ENCODE measurements around the gene CDC42EP4.

The CDC42EP4 gene

GRCh38 chr17:73318427-73318813 is 6.6 kb upstream of the CDC42EP4 start:
- Histone ChIP-seq H3K79me2 (ENCODE audit: insufficient read depth, low read length) (no peaks in the 10 kb centered on the region), H3K36me3 (ENCODE audit: insufficient read depth, low read length) (no peaks in the 10 kb centered on the region), H4K20me1 (ENCODE audit: insufficient read depth, low read length) (no peaks in the 10 kb centered on the region), H3K9me3 (ENCODE audit: insufficient read depth, low read length, severe bottlenecking) (no peaks in the 10 kb centered on the region), H3K9ac (ENCODE audit: low read depth, low read length) (no peak overlapping the region), H3K4me1 (ENCODE audit: insufficient read depth, low read length) (no peaks in the 10 kb centered on the region), H3K4me2 (ENCODE audit: insufficient read depth, low read length) (no peak overlapping the region), H3K27me3 (ENCODE audit: insufficient read depth, low read length, poor library complexity) (peaks cover 14% of the 10 kb centered on the region), H3K4me3 (ENCODE audit: low read depth in 1 of 2, low read length in 2 of 2) (no peak overlapping the region), H2AFZ (ENCODE audit: low read depth, low read length) (no peak overlapping the region), H3K27ac (ENCODE audit: low read length) (no peak overlapping the region)
- ATAC-seq (ENCODE audit: insufficient read depth, low read depth) (no peak), DNase-seq (no peak)
- TF ChIP-seq EZH2 (IDR thresholded peaks at IDR 0.05; ENCODE audit: borderline replicate concordance, low read depth, low read length, severe bottlenecking): no peak
- TF ChIP-seq CTCF (IDR thresholded peaks at IDR 0.05; ENCODE audit: borderline replicate concordance, extremely low read depth, low read length, poor library complexity, severe bottlenecking): no peak

GRCh38 chr17:73317513-73318426 is 6.0 kb upstream of the CDC42EP4 start:
- Histone ChIP-seq H3K27ac (ENCODE audit: low read length) (no peak overlapping the region), H3K4me2 (ENCODE audit: insufficient read depth, low read length) (no peak overlapping the region), H3K4me1 (ENCODE audit: insufficient read depth, low read length) (no peaks in the 10 kb centered on the region), H2AFZ (ENCODE audit: low read depth, low read length) (no peak overlapping the region), H3K36me3 (ENCODE audit: insufficient read depth, low read length) (no peaks in the 10 kb centered on the region), H3K9me3 (ENCODE audit: insufficient read depth, low read length, severe bottlenecking) (no peaks in the 10 kb centered on the region), H4K20me1 (ENCODE audit: insufficient read depth, low read length) (no peaks in the 10 kb centered on the region), H3K4me3 (ENCODE audit: low read depth in 1 of 2, low read length in 2 of 2) (no peak overlapping the region), H3K9ac (ENCODE audit: low read depth, low read length) (no peak overlapping the region), H3K27me3 (ENCODE audit: insufficient read depth, low read length, poor library complexity) (peaks cover 16% of the 10 kb centered on the region), H3K79me2 (ENCODE audit: insufficient read depth, low read length) (no peaks in the 10 kb centered on the region)
- no peak for TF ChIP-seq CTCF (IDR thresholded peaks at IDR 0.05; ENCODE audit: borderline replicate concordance, extremely low read depth, low read length, poor library complexity, severe bottlenecking)
- TF ChIP-seq EZH2 (IDR thresholded peaks at IDR 0.05; ENCODE audit: borderline replicate concordance, low read depth, low read length, severe bottlenecking): no peak
- DNase-seq (no peak), ATAC-seq (ENCODE audit: insufficient read depth, low read depth) (no peak)

- Histone ChIP-seq H3K27ac (ENCODE audit: low read length) (no peak overlapping the region), H3K4me2 (ENCODE audit: insufficient read depth, low read length) (no peak overlapping the region)
- no peak for ATAC-seq (ENCODE audit: insufficient read depth, low read depth)
Observed at GRCh38 chr17:73316919-73317505, 5.2 kb upstream of the CDC42EP4 start.

More at GRCh38 chr17:73316919-73317505, 5.2 kb upstream of the CDC42EP4 start:
- H2AFZ ChIP-seq (ENCODE audit: low read depth, low read length): no peak overlapping the region
- peaks cover 4% of the 10 kb centered on the region for H3K4me1 ChIP-seq (ENCODE audit: insufficient read depth, low read length)
- H4K20me1 ChIP-seq (ENCODE audit: insufficient read depth, low read length): no peaks in the 10 kb centered on the region
- H3K9ac ChIP-seq (ENCODE audit: low read depth, low read length): no peak overlapping the region
- H3K36me3 ChIP-seq (ENCODE audit: insufficient read depth, low read length): no peaks in the 10 kb centered on the region
- no peak for DNase-seq
- H3K79me2 ChIP-seq (ENCODE audit: insufficient read depth, low read length): no peaks in the 10 kb centered on the region
- H3K27me3 ChIP-seq (ENCODE audit: insufficient read depth, low read length, poor library complexity): peaks cover 23% of the 10 kb centered on the region
- H3K4me3 ChIP-seq (ENCODE audit: low read depth in 1 of 2, low read length in 2 of 2): no peak overlapping the region
- no peaks in the 10 kb centered on the region for H3K9me3 ChIP-seq (ENCODE audit: insufficient read depth, low read length, severe bottlenecking)
- TF ChIP-seq EZH2 (IDR thresholded peaks at IDR 0.05; ENCODE audit: borderline replicate concordance, low read depth, low read length, severe bottlenecking) (no peak), CTCF (IDR thresholded peaks at IDR 0.05; ENCODE audit: borderline replicate concordance, extremely low read depth, low read length, poor library complexity, severe bottlenecking) (no peak)

Data from DND-41 (cell line).